ENCODE measurements around the gene ALPL.

- TF ChIP-seq SMARCC2 (IDR thresholded peaks at IDR 0.05; ENCODE audit: low read depth) (no peak), SMAD1 (IDR thresholded peaks at IDR 0.05; ENCODE audit: low read depth, low read length, partially characterized antibody) (no peak), ARID3A (IDR thresholded peaks at IDR 0.05; ENCODE audit: borderline replicate concordance, low read depth, low read length) (no peak), E2F4 (CRISPR knock-in tag; IDR thresholded peaks at IDR 0.05; ENCODE audit: low read depth) (no peak), CTCF (IDR thresholded peaks at IDR 0.05 in 2 of 3, conservative IDR thresholded peaks at IDR 0.05 in 1 of 3; ENCODE audit: insufficient read depth in 2 of 3, low read depth in 1 of 3, low read length in 3 of 3) (peak in 1 of 3 experiments; percentile 4; a peak in 1 of 6 replicates), TBP (optimal IDR thresholded peaks at IDR 0.05; ENCODE audit: low read depth, low read length) (no peak), ZZZ3 (IDR thresholded peaks at IDR 0.05) (no peak), POLR2A (conservative IDR thresholded peaks at IDR 0.05) (no peak), PREB (CRISPR knock-in tag; IDR thresholded peaks at IDR 0.05) (no peak)
These were observed 40.9 kb downstream of the ALPL start for GRCh38 chr1:21550097-21550496.
